Muscle of leg (tissue), 11 donors: ENCODE data around the gene MLLT6. TPM values are rescaled to one million over a fixed set of nuclear protein-coding genes. Genes with fewer than 3 reads are reported as not detected.
A peak's percentile ranks its signal among the peaks of the same experiment; 100 is the strongest.

Experiments used
- DNase-seq: peaks from one replicate; pipeline ENCODE4 v3.0.0; 2013
- H3K27ac ChIP-seq: one replicate; pipeline ENCODE4 v1.5.1; 2013; ENCODE audit warnings: mild to moderate bottlenecking, low read length, control low read depth
- H3K27me3 ChIP-seq: one replicate; pipeline ENCODE4 v1.6.1; 2013; ENCODE audit warnings: low read length; ENCODE audit not compliant: control insufficient read depth, insufficient read depth
- H3K36me3 ChIP-seq: one replicate; pipeline ENCODE4 v1.6.1; 2013; ENCODE audit warnings: low read length; ENCODE audit not compliant: control insufficient read depth, insufficient read depth
- H3K4me1 ChIP-seq: one replicate; pipeline ENCODE4 v1.6.1; 2013; ENCODE audit warnings: low read length; ENCODE audit not compliant: control insufficient read depth, insufficient read depth
- H3K4me3 ChIP-seq: one replicate; pipeline ENCODE4 v1.5.1; 2013; ENCODE audit warnings: low read length, control low read depth
- H3K9me3 ChIP-seq: replicated peaks from 2 replicates; pipeline ENCODE4 v1.6.1; 2013; ENCODE audit warnings: low read depth, low read length; ENCODE audit not compliant: control insufficient read depth
- WGBS: methylation state at CpG from one replicate; pipeline ENCODE4 v1.1.5; 2013; ENCODE audit warnings: missing lambda C conversion rate; ENCODE audit not compliant: insufficient coverage; 5-methylcytosine and 5-hydroxymethylcytosine counted together
- polyA plus RNA-seq, 8 donors: library from polyadenylated mRNA; unstranded; fragments of 120-200 nt; gene quantifications; one replicate each; pipeline versions ENCODE4 v1.2.1 to v1.2.3, GENCODE V29; 2013; ENCODE audit warnings: inconsistent platforms in 1 of 8, low replicate concordance in 1 of 8; ENCODE audit not compliant: insufficient read length in 8 of 8, insufficient read depth in 1 of 8
- total RNA-seq: library from RNA; stranded (reverse); fragments of 120-200 nt; gene quantifications from one replicate; pipeline ENCODE4 v1.2.4, GENCODE V29; 2013

MLLT6 gene
- total and polyA plus RNA-seq, 9 donors, result 40.8 to 77.3 (median 61.5) TPM

DNA sequence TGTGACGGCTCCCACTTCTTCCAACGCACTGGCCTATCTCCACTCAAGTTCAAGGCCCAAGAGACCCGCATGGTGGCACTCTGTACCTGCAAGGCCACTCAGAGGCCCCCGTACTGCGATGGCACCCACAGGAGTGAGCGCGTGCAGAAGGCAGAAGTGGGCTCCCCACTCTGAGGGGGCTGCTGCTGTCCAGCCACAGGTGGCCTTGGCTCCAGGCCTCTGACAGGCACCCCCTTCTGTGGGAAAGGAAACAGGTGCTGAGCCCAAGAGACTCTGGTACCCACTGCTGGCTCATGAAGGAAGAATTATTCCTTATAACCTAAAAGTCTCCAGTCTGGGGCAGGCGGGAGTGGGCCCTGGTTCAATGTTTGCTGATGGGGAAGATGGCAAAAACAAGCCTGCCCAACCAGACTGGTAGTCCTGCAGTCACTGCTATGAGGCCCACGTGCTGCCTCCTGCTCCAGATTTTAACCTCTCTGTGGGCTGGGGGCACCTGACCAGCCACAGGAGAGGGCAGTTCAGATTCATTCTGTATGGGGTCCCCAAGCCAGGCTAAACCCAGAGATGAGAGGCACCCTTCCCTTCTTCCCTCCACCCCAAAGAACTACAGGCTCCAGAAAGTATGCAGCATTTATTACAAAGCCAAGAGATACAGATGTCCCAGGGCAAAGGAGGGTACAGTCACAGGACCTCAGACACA is 28.4 kb downstream of the MLLT6 start:
- Histone ChIP-seq H3K27ac (no peak overlapping the region), H3K4me3 (no peak overlapping the region), H3K27me3 (no peaks in the 10 kb centered on the region), H3K9me3 (no peaks in the 10 kb centered on the region), H3K4me1 (peaks cover 48% of the 10 kb centered on the region), H3K36me3 (peaks cover 54% of the 10 kb centered on the region)
- WGBS, result 67% methylated on average over 9 of the region's 9 CpGs
- no peak for DNase-seq

DNA sequence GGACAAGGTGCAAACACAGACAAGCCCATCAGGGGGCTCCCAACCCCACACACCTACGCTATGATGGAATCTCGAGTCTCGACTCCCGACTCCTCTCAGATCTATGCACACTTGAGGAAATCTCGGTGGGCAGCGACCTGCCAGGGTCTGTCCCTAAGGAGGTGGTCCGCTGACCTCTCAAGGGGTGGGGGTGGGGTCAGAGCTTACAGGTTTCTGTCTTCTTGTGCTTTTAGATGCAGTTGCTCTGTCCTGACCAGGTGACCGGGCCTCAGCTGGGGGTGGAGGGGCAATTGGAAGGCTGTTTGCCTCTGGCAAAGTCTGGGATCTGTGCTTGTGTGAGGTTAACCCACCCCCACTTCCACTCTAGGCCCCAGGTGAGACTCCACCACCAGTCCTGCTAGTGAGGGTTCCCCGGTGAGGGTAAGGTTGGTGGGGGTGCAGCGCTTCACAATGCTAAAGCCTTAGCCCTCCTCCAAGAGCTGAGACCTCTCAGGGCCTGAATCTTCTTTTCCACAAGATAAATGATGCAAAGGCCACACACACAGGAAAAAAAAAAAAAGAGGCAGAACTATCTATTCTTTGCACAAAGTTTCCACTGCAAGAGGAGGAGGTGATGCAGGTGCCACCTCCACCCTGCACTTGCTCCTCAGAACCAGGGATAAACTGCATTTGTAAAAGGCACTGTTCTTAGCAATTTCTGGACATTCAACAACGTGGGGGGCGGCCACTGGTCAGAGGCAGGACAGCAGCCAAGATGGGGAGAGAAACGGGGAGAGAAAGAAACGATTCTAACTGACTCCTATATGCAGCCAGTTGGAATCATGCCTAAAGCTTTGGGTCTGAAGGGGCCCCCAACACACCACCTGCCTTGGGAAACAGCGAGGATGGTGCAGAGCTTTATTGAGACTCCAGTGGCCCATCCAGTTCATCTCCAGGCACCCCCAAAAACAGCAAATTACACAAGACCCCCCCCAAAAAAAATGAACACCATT is 29.2 kb downstream of the MLLT6 start:
- Histone ChIP-seq H3K4me1 (peaks cover 43% of the 10 kb centered on the region), H3K4me3 (no peak overlapping the region), H3K36me3 (peaks cover 59% of the 10 kb centered on the region), H3K9me3 (no peaks in the 10 kb centered on the region), H3K27me3 (no peaks in the 10 kb centered on the region), H3K27ac (no peak overlapping the region)
- no peak for DNase-seq
- WGBS, result 67% methylated on average over 1 of the region's 15 CpGs

DNA sequence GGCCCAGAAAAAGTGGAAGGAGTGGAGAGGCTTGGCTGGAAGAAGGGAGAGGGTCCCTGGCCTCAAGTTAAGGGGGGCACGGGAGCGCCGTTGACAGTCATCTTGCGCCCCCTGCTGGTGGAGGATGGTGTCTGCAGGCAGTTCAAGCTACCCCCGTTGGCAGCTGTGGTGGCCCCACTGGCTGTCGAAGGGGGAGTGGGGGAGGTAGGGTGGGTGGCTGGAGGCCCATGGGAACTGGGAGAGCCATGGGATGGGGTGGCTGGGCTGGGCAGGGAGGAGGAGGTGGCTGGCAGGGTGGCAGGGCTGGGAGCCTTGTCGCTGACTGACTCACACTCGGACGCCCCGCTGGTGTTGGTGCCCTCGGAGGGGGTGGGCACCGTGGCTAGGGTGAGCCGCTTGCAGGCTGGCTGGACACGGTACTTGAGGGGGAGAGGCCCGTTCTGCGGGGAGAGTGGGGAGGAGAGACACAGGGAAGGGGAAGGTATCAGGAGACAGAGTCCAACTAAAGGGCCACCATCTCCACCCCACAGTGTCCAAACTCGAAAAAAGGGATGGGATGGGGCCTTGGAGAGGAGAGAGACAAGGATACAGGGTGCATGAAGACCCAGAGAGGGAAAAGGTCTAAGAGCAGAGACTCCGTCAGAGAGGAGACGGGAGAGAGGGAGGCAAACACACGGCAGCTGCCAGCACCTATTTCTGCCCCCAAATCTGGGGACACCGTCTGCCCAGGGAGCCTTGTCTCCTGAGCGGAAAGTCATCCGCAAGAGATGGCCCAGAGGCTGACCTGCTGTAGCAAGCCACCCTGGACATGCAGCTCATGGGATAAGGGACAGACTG is 30.3 kb downstream of the MLLT6 start:
- Histone ChIP-seq H3K36me3 (peaks cover 68% of the 10 kb centered on the region), H3K4me1 (peaks cover 39% of the 10 kb centered on the region), H3K9me3 (no peaks in the 10 kb centered on the region), H3K27ac (peak overlapping the region; percentile 62), H3K4me3 (no peak overlapping the region), H3K27me3 (no peaks in the 10 kb centered on the region)
- peak; percentile 63 for DNase-seq
- WGBS, result 44% methylated on average over 14 of the region's 23 CpGs

DNA sequence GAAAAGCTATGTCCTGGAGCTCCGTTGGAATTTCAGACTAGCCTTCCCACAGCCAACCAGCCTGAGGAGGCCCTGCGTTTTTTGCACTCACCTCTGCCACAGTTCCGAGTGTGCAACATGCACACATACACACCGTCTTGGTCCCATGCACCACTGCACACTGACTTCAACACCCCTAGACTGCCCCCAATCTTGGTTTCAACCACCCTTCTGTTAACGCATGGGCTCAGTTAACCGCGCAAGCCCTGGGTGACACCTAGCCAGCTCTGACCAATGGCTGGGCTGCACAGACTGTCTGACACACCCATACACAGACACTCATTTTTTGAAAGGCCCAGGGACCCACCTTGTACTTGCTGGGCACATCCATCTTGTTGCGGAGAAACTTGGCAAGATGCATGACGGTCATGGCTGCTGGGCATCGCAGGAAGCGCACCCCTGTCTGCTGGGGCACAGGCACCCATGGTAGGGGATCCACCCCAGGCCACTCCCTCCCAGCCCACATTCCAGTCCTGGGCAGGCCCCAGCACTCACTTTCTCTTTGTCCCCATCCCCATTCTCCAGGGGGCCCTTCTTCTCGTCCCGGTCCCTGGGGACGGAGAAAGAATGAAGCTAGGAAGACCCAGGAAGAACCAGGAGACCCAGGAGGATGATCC is 33.1 kb downstream of the MLLT6 start:
- peaks cover 52% of the 10 kb centered on the region for H3K4me1 ChIP-seq
- H3K27ac ChIP-seq, result no peak overlapping the region
- H3K27me3 ChIP-seq, result no peaks in the 10 kb centered on the region
- WGBS, result 84% methylated on average over 11 of the region's 14 CpGs
- no peaks in the 10 kb centered on the region for H3K9me3 ChIP-seq
- DNase-seq, result no peak
- no peak overlapping the region for H3K4me3 ChIP-seq
- H3K36me3 ChIP-seq, result peaks cover 56% of the 10 kb centered on the region

DNA sequence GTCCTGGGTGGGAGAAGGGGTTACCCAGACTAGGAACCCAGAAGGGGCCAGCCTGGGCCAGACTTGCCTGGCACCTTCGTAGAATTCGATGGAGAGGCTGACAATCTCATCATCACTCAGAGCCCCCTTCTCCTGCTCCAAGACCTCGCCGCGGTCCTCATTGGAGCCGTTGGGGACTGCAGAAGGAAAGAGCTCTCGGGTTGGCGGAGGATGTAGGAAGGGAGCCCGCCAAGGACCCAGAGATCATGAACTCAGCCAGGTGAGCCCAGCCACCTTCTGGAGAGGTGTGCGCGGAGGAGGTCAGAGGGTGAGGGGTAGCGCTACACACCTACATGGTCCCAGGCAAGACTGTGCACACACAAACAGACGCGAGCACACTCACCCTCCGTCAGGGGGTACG is 33.6 kb downstream of the MLLT6 start:
- Histone ChIP-seq H3K4me3 (no peak overlapping the region), H3K27ac (no peak overlapping the region), H3K9me3 (no peaks in the 10 kb centered on the region), H3K36me3 (peaks cover 51% of the 10 kb centered on the region), H3K4me1 (peaks cover 57% of the 10 kb centered on the region), H3K27me3 (no peaks in the 10 kb centered on the region)
- DNase-seq, result no peak
- 97% methylated on average over 9 of the region's 16 CpGs for WGBS

DNA sequence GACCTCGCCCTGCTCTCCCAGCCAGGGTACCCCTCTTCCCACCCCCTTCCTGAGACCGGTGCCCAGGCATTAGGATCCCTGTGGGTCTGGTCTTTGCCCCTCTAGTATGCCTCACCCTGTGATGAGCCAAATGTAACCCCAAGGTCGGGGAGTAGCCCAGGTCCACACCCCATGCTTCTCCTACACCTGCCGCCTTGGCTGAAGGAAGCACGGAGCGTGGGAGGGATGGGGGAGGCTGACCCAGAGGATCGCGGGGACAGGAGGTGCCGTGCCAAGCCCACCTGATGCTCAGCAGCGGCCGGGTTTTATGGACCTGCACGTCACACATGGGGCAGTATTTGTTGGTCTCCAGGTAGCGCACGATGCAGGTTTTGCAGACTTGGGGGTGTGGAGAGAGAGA is 34.2 kb downstream of the MLLT6 start:
- peaks cover 62% of the 10 kb centered on the region for H3K4me1 ChIP-seq
- WGBS, result 89% methylated on average over 5 of the region's 14 CpGs
- H3K4me3 ChIP-seq, result no peak overlapping the region
- H3K27me3 ChIP-seq, result no peaks in the 10 kb centered on the region
- DNase-seq, result no peak
- peaks cover 44% of the 10 kb centered on the region for H3K36me3 ChIP-seq
- H3K9me3 ChIP-seq, result no peaks in the 10 kb centered on the region
- no peak overlapping the region for H3K27ac ChIP-seq

DNA sequence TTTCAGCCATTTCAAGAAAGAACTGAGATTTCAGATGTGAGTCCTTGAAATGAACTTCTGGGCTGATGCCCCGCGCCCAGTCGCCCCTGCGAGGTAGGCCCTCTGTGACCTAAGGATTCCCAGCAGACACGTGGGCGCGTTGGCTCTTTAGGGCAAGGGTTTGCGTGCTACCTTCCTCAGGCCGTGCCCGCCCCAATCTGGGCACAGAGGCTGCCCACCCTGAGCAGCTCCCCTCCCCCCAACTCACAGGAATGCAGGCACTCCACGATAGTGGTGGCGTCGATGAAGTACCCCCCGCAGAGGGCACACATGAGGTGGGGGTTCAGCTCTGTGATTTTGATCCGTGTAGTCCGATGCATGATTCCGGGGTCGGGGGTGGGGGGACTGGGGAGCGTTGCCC is 35.0 kb downstream of the MLLT6 start:
- Histone ChIP-seq H3K36me3 (peaks cover 39% of the 10 kb centered on the region), H3K27me3 (no peaks in the 10 kb centered on the region), H3K9me3 (no peaks in the 10 kb centered on the region), H3K4me3 (no peak overlapping the region), H3K27ac (no peak overlapping the region), H3K4me1 (peaks cover 60% of the 10 kb centered on the region)
- WGBS, result 93% methylated on average over 14 of the region's 19 CpGs
- no peak for DNase-seq

DNA sequence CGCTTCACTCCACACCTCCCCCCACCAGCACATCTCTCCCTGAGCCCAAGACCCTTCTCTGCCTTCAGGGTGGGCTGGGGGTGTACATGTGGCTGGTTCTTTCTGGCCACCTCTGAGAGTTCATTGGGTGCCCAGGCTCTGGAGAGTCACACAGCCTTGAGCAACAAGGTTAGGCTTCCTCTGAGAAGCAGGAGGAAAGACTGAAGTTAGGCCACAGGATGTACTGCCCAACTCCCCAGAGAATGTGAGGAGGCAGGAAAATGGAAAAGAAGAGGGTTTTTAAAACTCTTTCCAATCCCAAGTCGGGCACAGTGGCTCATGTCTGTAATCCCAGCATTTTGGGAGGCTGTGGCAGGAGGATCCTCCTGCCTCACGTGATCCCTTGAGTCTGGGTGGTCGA is 35.7 kb downstream of the MLLT6 start:
- peaks cover 59% of the 10 kb centered on the region for H3K4me1 ChIP-seq
- no peak for DNase-seq
- no peak overlapping the region for H3K4me3 ChIP-seq
- WGBS, result 29% methylated on average over 1 of the region's 4 CpGs
- no peaks in the 10 kb centered on the region for H3K9me3 ChIP-seq
- H3K27ac ChIP-seq, result peak overlapping the region; percentile 98
- peaks cover 34% of the 10 kb centered on the region for H3K36me3 ChIP-seq
- no peaks in the 10 kb centered on the region for H3K27me3 ChIP-seq

DNA sequence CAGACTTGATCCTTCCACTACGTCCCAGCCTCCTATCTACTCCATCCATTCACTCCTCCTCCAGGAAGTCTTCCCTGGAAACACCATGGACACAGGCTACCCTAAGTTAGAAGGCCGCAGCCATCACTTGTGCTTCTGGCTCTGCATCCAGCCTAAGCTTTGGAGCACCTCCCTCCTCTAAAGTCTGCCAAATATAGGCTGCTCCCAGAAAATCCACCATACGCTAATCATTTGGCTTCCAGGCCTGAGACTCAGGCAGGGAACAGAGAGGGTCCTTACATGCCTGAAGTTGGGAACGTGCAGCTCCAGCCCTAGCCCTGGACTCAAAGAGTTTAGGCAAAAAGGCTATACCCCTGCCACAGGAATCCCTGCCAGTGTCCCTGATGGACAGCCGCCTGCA is 36.4 kb downstream of the MLLT6 start:
- H3K4me3 ChIP-seq, result no peak overlapping the region
- 36% methylated on average over 5 of the region's 5 CpGs for WGBS
- peaks cover 59% of the 10 kb centered on the region for H3K4me1 ChIP-seq
- peak overlapping the region; percentile 98 for H3K27ac ChIP-seq
- peak; percentile 90 for DNase-seq
- H3K9me3 ChIP-seq, result no peaks in the 10 kb centered on the region
- peaks cover 29% of the 10 kb centered on the region for H3K36me3 ChIP-seq
- H3K27me3 ChIP-seq, result no peaks in the 10 kb centered on the region
